ENCODE results near the gene LBX2. TPM values are rescaled to one million over a fixed set of nuclear protein-coding genes. Genes with fewer than 3 reads are reported as not detected.

The LBX2 gene
- total RNA-seq, 4 donors from 2014 or later = 0.50 to 2.6 (median 1.9) TPM; not detected in 1

DNA sequence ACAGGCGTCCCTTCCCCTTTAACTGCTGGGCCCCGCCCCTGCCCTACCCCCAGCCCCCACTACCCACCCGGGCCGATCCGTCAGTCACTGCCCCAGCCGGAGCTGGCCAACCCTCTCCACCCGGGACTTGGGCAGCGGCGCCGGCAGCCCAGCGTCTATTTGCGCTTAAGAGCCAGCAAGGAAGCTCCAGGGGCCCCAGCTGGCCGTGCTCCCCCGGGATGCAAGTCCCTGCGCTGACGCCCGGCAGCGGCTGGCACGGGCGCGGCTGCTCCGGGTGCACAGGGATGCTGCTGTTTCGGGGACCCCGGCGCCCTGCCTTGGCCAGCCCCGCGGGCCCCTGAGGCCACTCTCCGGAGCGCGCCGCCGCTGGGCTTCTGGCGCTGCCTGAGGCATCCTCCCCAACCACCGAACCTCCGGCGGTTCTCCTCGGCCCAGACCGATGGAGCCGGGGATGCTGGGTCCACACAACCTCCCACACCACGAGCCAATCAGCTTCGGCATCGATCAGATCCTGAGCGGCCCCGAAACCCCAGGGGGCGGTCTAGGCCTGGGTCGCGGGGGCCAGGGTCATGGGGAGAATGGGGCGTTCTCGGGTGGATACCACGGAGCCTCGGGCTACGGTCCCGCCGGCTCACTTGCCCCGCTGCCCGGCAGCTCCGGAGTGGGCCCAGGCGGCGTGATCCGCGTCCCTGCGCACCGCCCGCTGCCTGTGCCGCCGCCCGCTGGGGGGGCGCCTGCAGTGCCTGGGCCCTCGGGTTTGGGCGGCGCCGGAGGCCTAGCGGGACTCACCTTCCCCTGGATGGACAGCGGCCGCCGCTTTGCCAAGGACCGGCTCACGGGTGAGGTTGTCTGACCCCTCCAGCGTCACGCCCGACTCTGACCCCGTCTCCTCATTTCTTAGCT is 15.2 kb upstream of the LBX2 start, which contains the start of gene TLX2:
Gene TLX2, plus strand, starts transcription at position 83 of the 903 bp plus-strand sequence. Its CDS starts 357 bp downstream, at position 440.
- intact Hi-C loops (cut with DNase I) = no loop called here
- DNase-seq = no peak
- 9% methylated on average over 10 to 19 of the region's 82 CpGs for WGBS, 2 donors
- TF ChIP-seq, protein P1, sequence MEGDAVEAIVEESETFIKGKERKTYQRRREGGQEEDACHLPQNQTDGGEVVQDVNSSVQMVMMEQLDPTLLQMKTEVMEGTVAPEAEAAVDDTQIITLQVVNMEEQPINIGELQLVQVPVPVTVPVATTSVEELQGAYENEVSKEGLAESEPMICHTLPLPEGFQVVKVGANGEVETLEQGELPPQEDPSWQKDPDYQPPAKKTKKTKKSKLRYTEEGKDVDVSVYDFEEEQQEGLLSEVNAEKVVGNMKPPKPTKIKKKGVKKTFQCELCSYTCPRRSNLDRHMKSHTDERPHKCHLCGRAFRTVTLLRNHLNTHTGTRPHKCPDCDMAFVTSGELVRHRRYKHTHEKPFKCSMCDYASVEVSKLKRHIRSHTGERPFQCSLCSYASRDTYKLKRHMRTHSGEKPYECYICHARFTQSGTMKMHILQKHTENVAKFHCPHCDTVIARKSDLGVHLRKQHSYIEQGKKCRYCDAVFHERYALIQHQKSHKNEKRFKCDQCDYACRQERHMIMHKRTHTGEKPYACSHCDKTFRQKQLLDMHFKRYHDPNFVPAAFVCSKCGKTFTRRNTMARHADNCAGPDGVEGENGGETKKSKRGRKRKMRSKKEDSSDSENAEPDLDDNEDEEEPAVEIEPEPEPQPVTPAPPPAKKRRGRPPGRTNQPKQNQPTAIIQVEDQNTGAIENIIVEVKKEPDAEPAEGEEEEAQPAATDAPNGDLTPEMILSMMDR (IDR thresholded peaks at IDR 0.05) = no peak
- TF ChIP-seq POLR2A (IDR thresholded peaks at IDR 0.05) = no peak
- H3K27me3 ChIP-seq = peaks cover 53% of the 10 kb centered on the region
- H3K36me3 ChIP-seq = no peaks in the 10 kb centered on the region
- no peak within 1 kb of the TSS for H3K27ac ChIP-seq
- no peaks in the 10 kb centered on the region for H3K9me3 ChIP-seq
- no peak within 1 kb of the TSS for H3K4me3 ChIP-seq (replicated peaks in 1 of 3)
- H3K4me1 ChIP-seq = peaks cover 7 to 26% of the 10 kb centered on the region in 2 donors

DNA sequence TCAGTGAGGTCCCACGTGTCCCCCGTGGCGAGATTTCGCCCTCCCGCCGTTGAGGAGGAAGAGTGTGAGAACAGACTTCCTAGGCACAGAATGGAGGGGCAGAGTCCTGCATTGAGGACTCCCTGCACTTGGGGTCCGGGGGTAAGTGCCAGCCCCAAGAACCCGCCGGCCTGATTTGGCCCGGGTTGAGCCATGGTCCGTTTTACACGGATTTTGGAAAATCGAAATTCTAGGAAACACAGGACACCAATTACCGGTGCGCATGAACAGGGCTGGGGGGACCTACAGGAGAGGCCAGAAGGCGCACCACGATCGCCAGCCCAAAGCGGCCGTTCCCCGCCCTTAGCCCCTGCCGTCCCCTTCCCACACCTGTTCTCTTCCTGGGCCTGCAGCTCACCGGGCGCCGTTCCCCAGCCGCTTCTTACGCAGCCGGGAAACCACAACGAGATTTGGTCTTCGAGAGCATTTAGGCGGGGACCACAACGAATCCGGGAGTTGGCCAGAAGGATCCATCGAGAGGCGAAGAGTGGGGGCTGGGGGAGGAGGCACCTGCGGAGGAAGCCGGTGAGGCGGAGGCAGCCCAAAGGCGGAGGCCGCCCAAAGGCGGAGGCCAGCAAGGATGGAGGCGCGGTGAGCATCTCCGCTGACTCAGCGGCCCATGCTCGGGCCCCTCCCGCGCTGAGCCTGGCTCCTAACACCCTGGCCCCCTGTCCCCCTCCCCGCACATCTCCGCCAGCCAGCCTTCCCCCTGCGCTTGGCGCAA is 14.4 kb upstream of the LBX2 start:
- 4 to 7% methylated on average over 31 to 38 of the region's 52 CpGs for WGBS, 2 donors
- peaks cover 53% of the 10 kb centered on the region for H3K27me3 ChIP-seq

DNA sequence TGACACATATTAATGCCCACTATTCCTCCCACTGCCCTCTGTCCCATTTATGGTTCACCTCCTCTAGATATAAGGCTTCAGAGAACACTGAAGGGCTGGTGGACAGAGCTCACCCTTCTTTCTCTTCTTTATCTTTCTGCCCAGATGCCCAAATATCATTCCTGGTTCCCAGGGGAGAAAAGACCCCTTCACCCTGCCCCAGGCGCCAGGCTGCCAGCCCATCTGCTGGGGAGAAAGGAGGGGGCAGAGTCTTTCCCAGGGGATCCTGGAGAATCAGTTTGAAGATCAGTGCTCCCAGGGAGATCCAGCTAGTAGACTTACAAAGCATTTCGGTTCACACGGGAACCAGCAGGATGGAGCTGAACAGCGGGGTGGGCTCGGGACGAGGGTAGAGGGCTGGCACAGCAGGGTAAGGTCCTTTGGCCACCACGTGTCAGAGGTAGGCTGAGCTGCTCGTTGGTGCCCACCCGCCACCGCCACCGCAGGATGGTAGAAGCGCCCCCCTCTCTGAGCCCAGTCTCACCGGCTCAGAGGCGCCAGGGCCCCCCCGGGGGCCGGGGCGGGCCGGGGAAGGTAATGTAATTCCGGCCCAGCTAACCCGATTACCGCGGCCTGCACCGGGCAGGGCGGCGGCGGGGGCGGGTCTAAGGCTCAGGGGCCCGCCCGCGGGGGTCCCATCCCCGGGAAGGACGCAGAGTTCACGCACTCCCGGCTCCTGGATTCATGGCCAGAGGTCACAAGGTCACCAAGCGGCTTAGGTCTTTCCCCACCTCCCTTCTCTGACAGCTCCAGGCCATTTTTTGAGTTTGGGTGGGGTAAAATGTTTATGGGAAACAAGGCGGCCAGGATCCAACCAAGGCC is 13.6 kb upstream of the LBX2 start:
- peaks cover 53% of the 10 kb centered on the region for H3K27me3 ChIP-seq
- intact Hi-C loops (cut with DNase I) = no loop called here
- H3K9me3 ChIP-seq = no peaks in the 10 kb centered on the region

More for the DNA sequence above, 14.4 kb upstream of the LBX2 start:
- H3K4me1 ChIP-seq = peaks cover 7 to 26% of the 10 kb centered on the region in 2 donors
- TF ChIP-seq, protein P1 (IDR thresholded peaks at IDR 0.05) = no peak
- TF ChIP-seq POLR2A (IDR thresholded peaks at IDR 0.05) = no peak
- H3K36me3 ChIP-seq = no peaks in the 10 kb centered on the region
- H3K27ac ChIP-seq = no peak overlapping the region
- H3K9me3 ChIP-seq = no peaks in the 10 kb centered on the region
- intact Hi-C loops (cut with DNase I) = no loop called here
- no peak for DNase-seq
- no peak overlapping the region for H3K4me3 ChIP-seq (replicated peaks in 1 of 3)

GRCh38 chr2:74511104-74511989 is 11.9 kb upstream of the LBX2 start:
- 22 to 29% methylated on average over 11 of the region's 11 CpGs for WGBS, 2 donors
- H3K4me1 ChIP-seq = peaks cover 12 to 35% of the 10 kb centered on the region in 2 donors
- H3K4me3 ChIP-seq (replicated peaks in 1 of 3) = no peak overlapping the region
- TF ChIP-seq, protein P1 (IDR thresholded peaks at IDR 0.05) = no peak
- no peak for TF ChIP-seq POLR2A (IDR thresholded peaks at IDR 0.05)
- DNase-seq = no peak
- intact Hi-C loops (cut with DNase I) = no loop called here
- H3K27me3 ChIP-seq = peaks cover 45% of the 10 kb centered on the region
- no peaks in the 10 kb centered on the region for H3K9me3 ChIP-seq
- no peak overlapping the region for H3K27ac ChIP-seq
- H3K36me3 ChIP-seq = no peaks in the 10 kb centered on the region

More for the DNA sequence above, 13.6 kb upstream of the LBX2 start:
- no peak for DNase-seq
- peaks cover 7 to 33% of the 10 kb centered on the region in 2 donors for H3K4me1 ChIP-seq
- no peak overlapping the region for H3K4me3 ChIP-seq (replicated peaks in 1 of 3)
- H3K36me3 ChIP-seq = no peaks in the 10 kb centered on the region
- H3K27ac ChIP-seq = no peak overlapping the region
- 3 to 5% methylated on average over 8 to 9 of the region's 36 CpGs for WGBS, 2 donors
- TF ChIP-seq POLR2A (IDR thresholded peaks at IDR 0.05) = no peak
- TF ChIP-seq, protein P1 (IDR thresholded peaks at IDR 0.05) = no peak

Data from thyroid gland (tissue), 4 donors.